OCI-LY1 (cell line): ENCODE data around the gene NINJ2.
A peak's percentile ranks its signal among the peaks of the same experiment; 100 is the strongest.

Experiments used
- H2AFZ ChIP-seq: fragments of 200-600 bp; sonication (generic), shearing (Covaris generic); 2 replicates; pipeline ENCODE4 v1.6.0; 2014; ENCODE audit warnings: antibody characterized with exemption, mild to moderate bottlenecking, low read length
- H3F3A ChIP-seq: fragments of 200-600 bp; sonication (generic), shearing (Covaris generic); 2 replicates; pipeline ENCODE4 v1.6.0; 2014; ENCODE audit warnings: mild to moderate bottlenecking, antibody characterized with exemption, low read length, moderate library complexity; ENCODE audit not compliant: insufficient read depth
- H3K27ac ChIP-seq: fragments of 200-600 bp; sonication (generic); 2 replicates; pipeline ENCODE4 v1.5.1; 2014; ENCODE audit warnings: low read length, mixed run types, mild to moderate bottlenecking, low read depth; ENCODE audit not compliant: poor library complexity, severe bottlenecking
- H3K27me3 ChIP-seq: fragments of 200-600 bp; sonication (generic); 2 replicates; pipeline ENCODE4 v1.6.0; 2014; ENCODE audit warnings: antibody characterized with exemption, mild to moderate bottlenecking, low read length, moderate library complexity; ENCODE audit not compliant: insufficient read depth
- H3K36me3 ChIP-seq: fragments of 200-600 bp; sonication (generic); 2 replicates; pipeline ENCODE4 v1.6.1; 2014; ENCODE audit warnings: mild to moderate bottlenecking, antibody characterized with exemption, low read length, moderate library complexity, mixed read lengths; ENCODE audit not compliant: insufficient read depth
- H3K4me1 ChIP-seq: fragments of 200-600 bp; sonication (generic); 2 replicates; pipeline ENCODE4 v1.5.1; 2014; ENCODE audit warnings: mild to moderate bottlenecking, low read length, moderate library complexity; ENCODE audit not compliant: insufficient read depth, severe bottlenecking
- H3K4me2 ChIP-seq: fragments of 200-600 bp; sonication (generic), shearing (Covaris generic); 2 replicates; pipeline ENCODE4 v1.6.1; 2014; ENCODE audit warnings: low read length
- H3K4me3 ChIP-seq: fragments of 200-600 bp; sonication (generic); 2 replicates; pipeline ENCODE4 v1.5.1; 2014; ENCODE audit warnings: low read length, low read depth, mild to moderate bottlenecking, mixed read lengths; ENCODE audit not compliant: poor library complexity, severe bottlenecking
- H3K79me2 ChIP-seq: fragments of 200-600 bp; shearing (Covaris generic); 2 replicates; pipeline ENCODE4 v1.6.1; 2016; ENCODE audit warnings: mixed run types, low read length, mixed read lengths; ENCODE audit not compliant: insufficient read depth
- H3K9ac ChIP-seq: fragments of 200-600 bp; sonication (generic), shearing (Covaris generic); 2 replicates; pipeline ENCODE4 v1.6.1; 2014; ENCODE audit warnings: mild to moderate bottlenecking, low read length, mixed read lengths
- H3K9me2 ChIP-seq: fragments of 200-600 bp; sonication (generic), shearing (Covaris generic); 2 replicates; pipeline ENCODE4 v1.6.1; 2014; ENCODE audit warnings: low read depth, mild to moderate bottlenecking, low read length, mixed read lengths
- H3K9me3 ChIP-seq: fragments of 200-600 bp; shearing (Covaris generic); 2 replicates; pipeline ENCODE4 v1.6.1; 2014; ENCODE audit warnings: low read length, mixed read lengths
- H4K20me1 ChIP-seq: fragments of 200-600 bp; sonication (generic), shearing (Covaris generic); 2 replicates; pipeline ENCODE4 v1.6.0; 2016; ENCODE audit warnings: mild to moderate bottlenecking, low read length; ENCODE audit not compliant: insufficient read depth
- CTCF ChIP-seq: fragments of 200-600 bp; sonication (generic), shearing (Covaris generic); IDR thresholded peaks from 2 replicates; pipeline ENCODE4 v1.5.1; 2017; ENCODE audit warnings: mild to moderate bottlenecking, antibody characterized with exemption, low read length, moderate library complexity, mixed read lengths
- EZH2 ChIP-seq: fragments of 200-600 bp; sonication (generic), shearing (Covaris generic); IDR thresholded peaks from 2 replicates; pipeline ENCODE4 v1.8.0; 2017; ENCODE audit warnings: borderline replicate concordance, mixed run types, mild to moderate bottlenecking, antibody characterized with exemption, low read length, moderate library complexity, mixed read lengths

NINJ2 gene

GRCh38 chr12:645563-646071, 17.6 kb downstream of the NINJ2 start:
- Histone ChIP-seq H3K4me3 (no peak overlapping the region), H3K36me3 (peaks cover 18% of the 10 kb centered on the region), H3K4me2 (no peak overlapping the region), H3K9ac (no peak overlapping the region), H3K4me1 (peaks cover 54% of the 10 kb centered on the region), H4K20me1 (no peaks in the 10 kb centered on the region), H3K9me3 (no peaks in the 10 kb centered on the region), H3K27ac (no peak overlapping the region), H2AFZ (no peak overlapping the region), H3F3A (peaks cover 20% of the 10 kb centered on the region; the same call in 1 of the 2 replicates), H3K9me2 (no peaks in the 10 kb centered on the region), H3K79me2 (no peaks in the 10 kb centered on the region), H3K27me3 (no peaks in the 10 kb centered on the region)
- no peak for TF ChIP-seq EZH2
- TF ChIP-seq CTCF: no peak

- Histone ChIP-seq H3K4me2 (peak overlapping the region; percentile 79), H3K9me3 (no peaks in the 10 kb centered on the region), H3K27me3 (no peaks in the 10 kb centered on the region), H3K9me2 (no peaks in the 10 kb centered on the region), H3K27ac (peak overlapping the region; percentile 79), H3K4me1 (peaks cover 56% of the 10 kb centered on the region), H3K9ac (no peak overlapping the region; the same call in 1 of the 2 replicates), H3F3A (peaks cover 24% of the 10 kb centered on the region; the same call in 1 of the 2 replicates), H3K79me2 (no peaks in the 10 kb centered on the region), H3K36me3 (peaks cover 14% of the 10 kb centered on the region; the same call in 1 of the 2 replicates), H4K20me1 (no peaks in the 10 kb centered on the region), H2AFZ (no peak overlapping the region), H3K4me3 (no peak overlapping the region)
- TF ChIP-seq CTCF (no peak), EZH2 (no peak)
These were observed 18.3 kb downstream of the NINJ2 start for GRCh38 chr12:644818-645552.

DNA sequence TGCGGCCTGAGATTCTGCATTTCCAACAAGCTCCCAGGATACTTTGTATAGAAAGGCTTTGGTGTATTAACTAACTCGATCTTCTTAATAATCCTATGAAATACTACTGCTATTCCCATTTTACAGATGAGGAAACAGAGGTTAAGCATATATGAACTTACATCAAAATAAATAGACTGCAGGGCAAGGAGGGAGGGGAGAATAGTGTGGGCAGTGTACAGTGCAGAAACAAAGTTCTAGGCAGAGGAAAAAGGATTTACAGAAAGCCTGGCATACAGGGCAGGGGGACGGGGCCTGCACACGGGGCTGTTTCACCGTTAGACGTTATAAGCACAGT, 19.0 kb downstream of the NINJ2 start:
- no peaks in the 10 kb centered on the region for H3K9me3 ChIP-seq
- peaks cover 57% of the 10 kb centered on the region for H3K4me1 ChIP-seq
- no peak overlapping the region for H2AFZ ChIP-seq
- H3K27ac ChIP-seq: peak overlapping the region; percentile 79
- no peaks in the 10 kb centered on the region for H3K9me2 ChIP-seq
- peak overlapping the region; percentile 84; the same call in 1 of the 2 replicates for H3K9ac ChIP-seq
- no peaks in the 10 kb centered on the region for H4K20me1 ChIP-seq
- H3K27me3 ChIP-seq: no peaks in the 10 kb centered on the region
- H3F3A ChIP-seq: peaks cover 24% of the 10 kb centered on the region
- peak overlapping the region; percentile 79 for H3K4me2 ChIP-seq
- peaks cover 14% of the 10 kb centered on the region; the same call in 1 of the 2 replicates for H3K36me3 ChIP-seq
- TF ChIP-seq EZH2 (no peak), CTCF (no peak)
- H3K79me2 ChIP-seq: no peaks in the 10 kb centered on the region
- H3K4me3 ChIP-seq: peak overlapping the region; percentile 67
